OCI-LY1 (cell line): ENCODE measurements around the gene MAGI2.

ENCODE experiments used
- H2AFZ ChIP-seq: fragments of 200-600 bp; sonication (generic), shearing (Covaris generic); 2 replicates; pipeline ENCODE4 v1.6.0; 2014; ENCODE audit warnings: antibody characterized with exemption, mild to moderate bottlenecking, low read length
- H3F3A ChIP-seq: fragments of 200-600 bp; sonication (generic), shearing (Covaris generic); 2 replicates; pipeline ENCODE4 v1.6.0; 2014; ENCODE audit warnings: mild to moderate bottlenecking, antibody characterized with exemption, low read length, moderate library complexity; ENCODE audit not compliant: insufficient read depth
- H3K27ac ChIP-seq: fragments of 200-600 bp; sonication (generic); 2 replicates; pipeline ENCODE4 v1.5.1; 2014; ENCODE audit warnings: low read length, mixed run types, mild to moderate bottlenecking, low read depth; ENCODE audit not compliant: poor library complexity, severe bottlenecking
- H3K27me3 ChIP-seq: fragments of 200-600 bp; sonication (generic); 2 replicates; pipeline ENCODE4 v1.6.0; 2014; ENCODE audit warnings: antibody characterized with exemption, mild to moderate bottlenecking, low read length, moderate library complexity; ENCODE audit not compliant: insufficient read depth
- H3K36me3 ChIP-seq: fragments of 200-600 bp; sonication (generic); 2 replicates; pipeline ENCODE4 v1.6.1; 2014; ENCODE audit warnings: mild to moderate bottlenecking, antibody characterized with exemption, low read length, moderate library complexity, mixed read lengths; ENCODE audit not compliant: insufficient read depth
- H3K4me1 ChIP-seq: fragments of 200-600 bp; sonication (generic); 2 replicates; pipeline ENCODE4 v1.5.1; 2014; ENCODE audit warnings: mild to moderate bottlenecking, low read length, moderate library complexity; ENCODE audit not compliant: insufficient read depth, severe bottlenecking
- H3K4me2 ChIP-seq: fragments of 200-600 bp; sonication (generic), shearing (Covaris generic); 2 replicates; pipeline ENCODE4 v1.6.1; 2014; ENCODE audit warnings: low read length
- H3K4me3 ChIP-seq: fragments of 200-600 bp; sonication (generic); 2 replicates; pipeline ENCODE4 v1.5.1; 2014; ENCODE audit warnings: low read length, low read depth, mild to moderate bottlenecking, mixed read lengths; ENCODE audit not compliant: poor library complexity, severe bottlenecking
- H3K79me2 ChIP-seq: fragments of 200-600 bp; shearing (Covaris generic); 2 replicates; pipeline ENCODE4 v1.6.1; 2016; ENCODE audit warnings: mixed run types, low read length, mixed read lengths; ENCODE audit not compliant: insufficient read depth
- H3K9ac ChIP-seq: fragments of 200-600 bp; sonication (generic), shearing (Covaris generic); 2 replicates; pipeline ENCODE4 v1.6.1; 2014; ENCODE audit warnings: mild to moderate bottlenecking, low read length, mixed read lengths
- H3K9me2 ChIP-seq: fragments of 200-600 bp; sonication (generic), shearing (Covaris generic); 2 replicates; pipeline ENCODE4 v1.6.1; 2014; ENCODE audit warnings: low read depth, mild to moderate bottlenecking, low read length, mixed read lengths
- H3K9me3 ChIP-seq: fragments of 200-600 bp; shearing (Covaris generic); 2 replicates; pipeline ENCODE4 v1.6.1; 2014; ENCODE audit warnings: low read length, mixed read lengths
- H4K20me1 ChIP-seq: fragments of 200-600 bp; sonication (generic), shearing (Covaris generic); 2 replicates; pipeline ENCODE4 v1.6.0; 2016; ENCODE audit warnings: mild to moderate bottlenecking, low read length; ENCODE audit not compliant: insufficient read depth
- CTCF ChIP-seq: fragments of 200-600 bp; sonication (generic), shearing (Covaris generic); IDR thresholded peaks from 2 replicates; pipeline ENCODE4 v1.5.1; 2017; ENCODE audit warnings: mild to moderate bottlenecking, antibody characterized with exemption, low read length, moderate library complexity, mixed read lengths
- EZH2 ChIP-seq: fragments of 200-600 bp; sonication (generic), shearing (Covaris generic); IDR thresholded peaks from 2 replicates; pipeline ENCODE4 v1.8.0; 2017; ENCODE audit warnings: borderline replicate concordance, mixed run types, mild to moderate bottlenecking, antibody characterized with exemption, low read length, moderate library complexity, mixed read lengths

The MAGI2 gene

GRCh38 chr7:79236352-79237028, 217.0 kb downstream of the MAGI2 start:
- no peak overlapping the region for H3K9ac ChIP-seq
- TF ChIP-seq EZH2 (no peak), CTCF (no peak)
- no peak overlapping the region for H3K27ac ChIP-seq
- H3K4me3 ChIP-seq: no peak overlapping the region
- no peaks in the 10 kb centered on the region for H3K4me1 ChIP-seq
- no peaks in the 10 kb centered on the region for H3K9me3 ChIP-seq
- no peak overlapping the region for H3K4me2 ChIP-seq
- no peaks in the 10 kb centered on the region for H3F3A ChIP-seq
- H3K79me2 ChIP-seq: no peaks in the 10 kb centered on the region
- H3K36me3 ChIP-seq: no peaks in the 10 kb centered on the region
- no peaks in the 10 kb centered on the region for H3K27me3 ChIP-seq
- H2AFZ ChIP-seq: no peak overlapping the region
- no peaks in the 10 kb centered on the region for H3K9me2 ChIP-seq
- H4K20me1 ChIP-seq: no peaks in the 10 kb centered on the region

- Histone ChIP-seq H3K9me2 (no peaks in the 10 kb centered on the region), H3K36me3 (no peaks in the 10 kb centered on the region), H3K79me2 (no peaks in the 10 kb centered on the region), H3K4me2 (no peak overlapping the region), H3K9ac (no peak overlapping the region), H3K27me3 (no peaks in the 10 kb centered on the region), H2AFZ (no peak overlapping the region), H4K20me1 (no peaks in the 10 kb centered on the region), H3K9me3 (no peaks in the 10 kb centered on the region; the same call in 1 of the 2 replicates), H3F3A (no peaks in the 10 kb centered on the region), H3K27ac (no peak overlapping the region), H3K4me1 (no peaks in the 10 kb centered on the region), H3K4me3 (no peak overlapping the region)
- TF ChIP-seq CTCF (no peak), EZH2 (no peak)
Measured at GRCh38 chr7:79227044-79227443, 226.4 kb downstream of the MAGI2 start.

- H3K4me3 ChIP-seq: no peak overlapping the region
- H3K4me2 ChIP-seq: no peak overlapping the region
- H3K9ac ChIP-seq: no peak overlapping the region
- H3K4me1 ChIP-seq: no peaks in the 10 kb centered on the region
- H3K9me2 ChIP-seq: no peaks in the 10 kb centered on the region
- no peaks in the 10 kb centered on the region for H3K79me2 ChIP-seq
- H3K27me3 ChIP-seq: no peaks in the 10 kb centered on the region
- no peaks in the 10 kb centered on the region for H3F3A ChIP-seq
- H3K9me3 ChIP-seq: no peaks in the 10 kb centered on the region
- no peak overlapping the region for H3K27ac ChIP-seq
- no peaks in the 10 kb centered on the region for H4K20me1 ChIP-seq
- H3K36me3 ChIP-seq: no peaks in the 10 kb centered on the region
- TF ChIP-seq EZH2 (no peak), CTCF (no peak)
- H2AFZ ChIP-seq: no peak overlapping the region
Measured at GRCh38 chr7:79221211-79221610, 232.3 kb downstream of the MAGI2 start.
